Panc1 (cell line): Measurements from ENCODE around the gene MAP4. TPM values are rescaled to one million over a fixed set of nuclear protein-coding genes. Genes with fewer than 3 reads are reported as not detected.

ENCODE experiments used
- ATAC-seq: fragments of 200-7000 bp; cut with Tn5 transposase; 2 replicates; pipeline ENCODE4 v1.9.1; 2020; ENCODE audit warnings: mild to moderate bottlenecking, moderate library complexity
- BruUV-seq: library from RNA; stranded (reverse); fragments of 400-500 nt; replicated peaks from 2 replicates; lab custom pipeline; 2021; lab: Mats Ljungman, UMichigan
- CTCF ChIA-PET: fragments of 300-600 bp; sonication (Branson Sonifier 250); formaldehyde crosslinking; loops from one replicate; lab custom pipeline; 2022; ENCODE audit warnings: antibody characterized with exemption; lab: Charles Lee
- POLR2A ChIA-PET: fragments of 300-600 bp; sonication (Branson Sonifier 250); formaldehyde crosslinking; loops from one replicate; lab custom pipeline; 2022; ENCODE audit warnings: antibody characterized with exemption; lab: Charles Lee
- DNase-seq: peaks from one replicate; pipeline ENCODE4 v3.0.0-alpha.2; 2010; ENCODE audit warnings: low read depth, low spot score
- H3K27ac ChIP-seq: 2 replicates; pipeline ENCODE4 v1.5.1; 2011; ENCODE audit warnings: mild to moderate bottlenecking, low read length, inconsistent platforms
- H3K27me3 ChIP-seq: fragments of 200-500 bp; sonication (Bioruptor generic); 2 replicates; pipeline ENCODE4 v1.6.0; 2014; ENCODE audit warnings: low read length, inconsistent platforms; ENCODE audit not compliant: control insufficient read depth, insufficient read depth
- H3K36me3 ChIP-seq: fragments of 200-500 bp; sonication (Bioruptor generic); 2 replicates; pipeline ENCODE4 v1.5.1; 2014; ENCODE audit warnings: inconsistent platforms, mild to moderate bottlenecking, low read length, moderate library complexity; ENCODE audit not compliant: control insufficient read depth, insufficient read depth
- H3K4me1 ChIP-seq: 2 replicates; pipeline ENCODE4 v1.5.1; 2011; ENCODE audit warnings: inconsistent platforms, mild to moderate bottlenecking, low read length, moderate library complexity; ENCODE audit not compliant: control insufficient read depth, insufficient read depth
- H3K4me3 ChIP-seq, 2 experiments: 2 replicates each; pipeline ENCODE4 v1.5.1; 2011 to 2012; ENCODE audit warnings: low read depth in 2 of 2, low read length in 2 of 2, mild to moderate bottlenecking in 2 of 2, inconsistent platforms in 1 of 2, moderate library complexity in 1 of 2
- H3K9me3 ChIP-seq: fragments of 200-500 bp; sonication (Bioruptor generic); 2 replicates; pipeline ENCODE4 v1.5.1; 2014; ENCODE audit warnings: low read depth, mild to moderate bottlenecking, inconsistent platforms, low read length, moderate library complexity; ENCODE audit not compliant: control insufficient read depth, insufficient read depth
- POLR2AphosphoS5 ChIP-seq: IDR thresholded peaks from 2 replicates; pipeline ENCODE4 v1.6.1; 2012; ENCODE audit warnings: mild to moderate bottlenecking, low read depth, low read length, moderate library complexity
- SIN3A ChIP-seq: IDR thresholded peaks from 2 replicates; pipeline ENCODE4 v1.6.1; 2012; ENCODE audit warnings: low read depth, mild to moderate bottlenecking, low read length, moderate library complexity, borderline replicate concordance; ENCODE audit not compliant: insufficient read depth
- TCF7L2 ChIP-seq: IDR thresholded peaks from 2 replicates; pipeline ENCODE4 v1.6.1; 2011; ENCODE audit warnings: mild to moderate bottlenecking, low read depth, low read length, inconsistent platforms
- in situ Hi-C: cut with HindIII; loops from 2 replicates; pipeline ENCODE4 v1.10.0; 2016; ENCODE audit warnings: low sequenced_read_pairs, low pct_unique_long_range_greater_than_20kb
- intact Hi-C: fragments of 100-400 bp; cut with micrococcal nuclease; formaldehyde crosslinking; loops from one replicate; pipeline ENCODE4 v1.10.0; 2022; ENCODE audit not compliant: unreplicated experiment
- total RNA-seq: library from RNA; stranded (reverse); gene quantifications from one replicate; pipeline ENCODE4 v1.2.1, GENCODE V29; 2021; ENCODE audit not compliant: unreplicated experiment
- TF ChIP-seq, protein P1 (sequence below), 2 experiments: IDR thresholded peaks; 2 replicates each; pipeline ENCODE4 v1.6.1; 2011 to 2012; ENCODE audit warnings: low read depth in 2 of 2, control low read depth in 1 of 2, low read length in 1 of 2, mild to moderate bottlenecking in 1 of 2, moderate library complexity in 1 of 2; ENCODE audit not compliant: insufficient read depth in 1 of 2
- TF ChIP-seq, protein P2 (sequence below): fragments of 450-650 bp; IDR thresholded peaks from 2 replicates; pipeline ENCODE4 v1.5.1; 2017; ENCODE audit warnings: mild to moderate bottlenecking

The MAP4 gene
- total RNA-seq, 1 experiment from 2014 or later = 150 TPM

- peak overlapping the region; percentile 87 to 97 for H3K4me3 ChIP-seq
- POLR2A ChIA-PET = interaction anchor here (0.6 to 0.7 kb wide), 2 partner anchors 175 to 236 kb away, joined by 3 read pairs; no protein-coding TSS in a partner anchor
- in situ Hi-C loops = no loop called here
- H3K9me3 ChIP-seq = no peaks in the 10 kb centered on the region
- intact Hi-C loops = no loop called here
- H3K27ac ChIP-seq = peak overlapping the region; percentile 89
- peaks cover 10% of the 10 kb centered on the region for H3K4me1 ChIP-seq
- ATAC-seq = peak; percentile 100
- peaks cover 10% of the 10 kb centered on the region for H3K36me3 ChIP-seq
- no peaks in the 10 kb centered on the region for H3K27me3 ChIP-seq
- CTCF ChIA-PET = interaction anchor here (0.7 to 1.2 kb wide), 3 partner anchors 9 to 28 kb away, joined by 3 to 5 read pairs (median 3); no protein-coding TSS in a partner anchor
- no peak for DNase-seq
- no TSS peak for BruUV-seq
- no peak for TF ChIP-seq TCF7L2
- TF ChIP-seq POLR2AphosphoS5 = 0 out of 2 replicates have a peak, but pooled peaks have one; percentile 70
- TF ChIP-seq SIN3A = no peak
- TF ChIP-seq, protein P1, sequence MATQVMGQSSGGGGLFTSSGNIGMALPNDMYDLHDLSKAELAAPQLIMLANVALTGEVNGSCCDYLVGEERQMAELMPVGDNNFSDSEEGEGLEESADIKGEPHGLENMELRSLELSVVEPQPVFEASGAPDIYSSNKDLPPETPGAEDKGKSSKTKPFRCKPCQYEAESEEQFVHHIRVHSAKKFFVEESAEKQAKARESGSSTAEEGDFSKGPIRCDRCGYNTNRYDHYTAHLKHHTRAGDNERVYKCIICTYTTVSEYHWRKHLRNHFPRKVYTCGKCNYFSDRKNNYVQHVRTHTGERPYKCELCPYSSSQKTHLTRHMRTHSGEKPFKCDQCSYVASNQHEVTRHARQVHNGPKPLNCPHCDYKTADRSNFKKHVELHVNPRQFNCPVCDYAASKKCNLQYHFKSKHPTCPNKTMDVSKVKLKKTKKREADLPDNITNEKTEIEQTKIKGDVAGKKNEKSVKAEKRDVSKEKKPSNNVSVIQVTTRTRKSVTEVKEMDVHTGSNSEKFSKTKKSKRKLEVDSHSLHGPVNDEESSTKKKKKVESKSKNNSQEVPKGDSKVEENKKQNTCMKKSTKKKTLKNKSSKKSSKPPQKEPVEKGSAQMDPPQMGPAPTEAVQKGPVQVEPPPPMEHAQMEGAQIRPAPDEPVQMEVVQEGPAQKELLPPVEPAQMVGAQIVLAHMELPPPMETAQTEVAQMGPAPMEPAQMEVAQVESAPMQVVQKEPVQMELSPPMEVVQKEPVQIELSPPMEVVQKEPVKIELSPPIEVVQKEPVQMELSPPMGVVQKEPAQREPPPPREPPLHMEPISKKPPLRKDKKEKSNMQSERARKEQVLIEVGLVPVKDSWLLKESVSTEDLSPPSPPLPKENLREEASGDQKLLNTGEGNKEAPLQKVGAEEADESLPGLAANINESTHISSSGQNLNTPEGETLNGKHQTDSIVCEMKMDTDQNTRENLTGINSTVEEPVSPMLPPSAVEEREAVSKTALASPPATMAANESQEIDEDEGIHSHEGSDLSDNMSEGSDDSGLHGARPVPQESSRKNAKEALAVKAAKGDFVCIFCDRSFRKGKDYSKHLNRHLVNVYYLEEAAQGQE (IDR thresholded peaks at IDR 0.05; ENCODE audit: insufficient read depth in 1 of 2, low read depth in 2 of 2, low read length in 1 of 2) = no peak
- TF ChIP-seq, protein P2, sequence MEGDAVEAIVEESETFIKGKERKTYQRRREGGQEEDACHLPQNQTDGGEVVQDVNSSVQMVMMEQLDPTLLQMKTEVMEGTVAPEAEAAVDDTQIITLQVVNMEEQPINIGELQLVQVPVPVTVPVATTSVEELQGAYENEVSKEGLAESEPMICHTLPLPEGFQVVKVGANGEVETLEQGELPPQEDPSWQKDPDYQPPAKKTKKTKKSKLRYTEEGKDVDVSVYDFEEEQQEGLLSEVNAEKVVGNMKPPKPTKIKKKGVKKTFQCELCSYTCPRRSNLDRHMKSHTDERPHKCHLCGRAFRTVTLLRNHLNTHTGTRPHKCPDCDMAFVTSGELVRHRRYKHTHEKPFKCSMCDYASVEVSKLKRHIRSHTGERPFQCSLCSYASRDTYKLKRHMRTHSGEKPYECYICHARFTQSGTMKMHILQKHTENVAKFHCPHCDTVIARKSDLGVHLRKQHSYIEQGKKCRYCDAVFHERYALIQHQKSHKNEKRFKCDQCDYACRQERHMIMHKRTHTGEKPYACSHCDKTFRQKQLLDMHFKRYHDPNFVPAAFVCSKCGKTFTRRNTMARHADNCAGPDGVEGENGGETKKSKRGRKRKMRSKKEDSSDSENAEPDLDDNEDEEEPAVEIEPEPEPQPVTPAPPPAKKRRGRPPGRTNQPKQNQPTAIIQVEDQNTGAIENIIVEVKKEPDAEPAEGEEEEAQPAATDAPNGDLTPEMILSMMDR = peak; percentile 94
Observed at GRCh38 chr3:47824541-47825473, 191.4 kb downstream of the MAP4 start.

- intact Hi-C loops (no loop called here), in situ Hi-C loops (no loop called here)
- Histone ChIP-seq H3K27ac (no peak overlapping the region), H3K27me3 (no peaks in the 10 kb centered on the region), H3K4me3 (no peak overlapping the region), H3K9me3 (no peaks in the 10 kb centered on the region), H3K36me3 (no peaks in the 10 kb centered on the region), H3K4me1 (no peaks in the 10 kb centered on the region)
- ChIA-PET POLR2A (no interaction called here), CTCF (no interaction called here)
- ATAC-seq = no peak
- no TSS peak for BruUV-seq
- no peak for DNase-seq
- TF ChIP-seq, protein P2 = no peak
- TF ChIP-seq TCF7L2 (no peak), POLR2AphosphoS5 (no peak), SIN3A (no peak)
- TF ChIP-seq, protein P1 (IDR thresholded peaks at IDR 0.05; ENCODE audit: insufficient read depth in 1 of 2, low read depth in 2 of 2, low read length in 1 of 2) = no peak
Observed at GRCh38 chr3:47817609-47818008, 198.6 kb downstream of the MAP4 start.
